ENCODE data around the gene EPHA4.

- TF ChIP-seq CHD4 (IDR thresholded peaks at IDR 0.05; ENCODE audit: borderline replicate concordance) = no peak
- no peak for TF ChIP-seq CTCF (IDR thresholded peaks at IDR 0.05)
- no peak for TF ChIP-seq HOXA7 (CRISPR knock-in tag; IDR thresholded peaks at IDR 0.05)
- no peak for TF ChIP-seq ESRRA (IDR thresholded peaks at IDR 0.05; ENCODE audit: borderline replicate concordance, low read length)
- no peak for TF ChIP-seq HEYL (CRISPR knock-in tag; IDR thresholded peaks at IDR 0.05)
- no peak for TF ChIP-seq POLR2AphosphoS2 (conservative IDR thresholded peaks at IDR 0.05; ENCODE audit: low read length)
- no peak for TF ChIP-seq MAFK (IDR thresholded peaks at IDR 0.05; ENCODE audit: partially characterized antibody)
These were observed 41.5 kb downstream of the EPHA4 start for GRCh38 chr2:221530653-221531037.
